Glutamatergic neuron (in vitro differentiated cells): ENCODE results near the gene TMEM125. TPM values are rescaled to one million over a fixed set of nuclear protein-coding genes. Genes with fewer than 3 reads are reported as not detected.
A peak's percentile ranks its signal among the peaks of the same experiment; 100 is the strongest.

Experiments used
- DNase-seq: peaks from one replicate; pipeline ENCODE4 v3.0.0; 2022
- H3K27ac Mint-ChIP-seq: one replicate; pipeline ENCODE4 v1.8.0; 2020; ENCODE audit warnings: mild to moderate bottlenecking, mixed read lengths, inconsistent platforms; ENCODE audit not compliant: unreplicated experiment
- H3K27me3 Mint-ChIP-seq: one replicate; pipeline ENCODE4 v1.8.0; 2020; ENCODE audit warnings: mild to moderate bottlenecking, moderate library complexity, mixed read lengths, inconsistent platforms; ENCODE audit not compliant: unreplicated experiment
- H3K36me3 Mint-ChIP-seq: one replicate; pipeline ENCODE4 v1.8.0; 2020; ENCODE audit warnings: mild to moderate bottlenecking, mixed read lengths, inconsistent platforms; ENCODE audit not compliant: unreplicated experiment
- H3K4me1 Mint-ChIP-seq: one replicate; pipeline ENCODE4 v1.8.0; 2020; ENCODE audit warnings: mild to moderate bottlenecking, low read depth, mixed read lengths, inconsistent platforms; ENCODE audit not compliant: unreplicated experiment
- H3K4me3 Mint-ChIP-seq: one replicate; pipeline ENCODE4 v1.8.0; 2020; ENCODE audit warnings: mild to moderate bottlenecking, mixed read lengths, inconsistent platforms; ENCODE audit not compliant: unreplicated experiment
- H3K9me3 Mint-ChIP-seq: one replicate; pipeline ENCODE4 v1.8.0; 2020; ENCODE audit warnings: mild to moderate bottlenecking, moderate library complexity, mixed read lengths, inconsistent platforms; ENCODE audit not compliant: unreplicated experiment
- CTCF ChIP-seq: fragments of 200-600 bp; sonication (generic); IDR thresholded peaks from one replicate; pipeline ENCODE4 v1.5.0; 2021; ENCODE audit not compliant: partially characterized antibody, unreplicated experiment
- total RNA-seq: library from RNA; stranded (reverse); fragmentation: NEBNext Ultra II Directional; extraction: Animal tissue kit (Norgen Biotek cat#: 25700); gene quantifications from one replicate; pipeline ENCODE4 v1.2.1, GENCODE V29; 2021; ENCODE audit not compliant: unreplicated experiment

TMEM125 gene
- total RNA-seq, 1 donor from 2014 or later, result not detected

- H3K27ac Mint-ChIP-seq, result peak overlapping the region; percentile 98
Observed at GRCh38 chr1:43318831-43319230, 49.0 kb downstream of the TMEM125 start.

GRCh38 chr1:43319288-43319687 lies 49.5 kb downstream of the TMEM125 start:
- TF ChIP-seq CTCF, result no peak
- Mint-ChIP-seq H3K4me1 (peaks cover 24% of the 10 kb centered on the region), H3K9me3 (peaks cover 19% of the 10 kb centered on the region), H3K27ac (peak overlapping the region; percentile 98), H3K27me3 (peaks cover 17% of the 10 kb centered on the region), H3K36me3 (peaks cover 4% of the 10 kb centered on the region), H3K4me3 (no peak overlapping the region)
- no peak for DNase-seq

More at GRCh38 chr1:43318831-43319230, 49.0 kb downstream of the TMEM125 start:
- H3K4me3 Mint-ChIP-seq, result no peak overlapping the region
- peaks cover 17% of the 10 kb centered on the region for H3K27me3 Mint-ChIP-seq
- H3K9me3 Mint-ChIP-seq, result peaks cover 20% of the 10 kb centered on the region
- TF ChIP-seq CTCF, result no peak
- no peaks in the 10 kb centered on the region for H3K36me3 Mint-ChIP-seq
- peaks cover 24% of the 10 kb centered on the region for H3K4me1 Mint-ChIP-seq
- DNase-seq, result no peak

GRCh38 chr1:43319766-43320165 lies 50.0 kb downstream of the TMEM125 start:
- no peak for DNase-seq
- Mint-ChIP-seq H3K27ac (no peak overlapping the region), H3K36me3 (peaks cover 9% of the 10 kb centered on the region), H3K9me3 (peaks cover 20% of the 10 kb centered on the region), H3K4me3 (no peak overlapping the region), H3K4me1 (peaks cover 24% of the 10 kb centered on the region), H3K27me3 (peaks cover 16% of the 10 kb centered on the region)
- no peak for TF ChIP-seq CTCF

GRCh38 chr1:43321331-43321891 lies 51.6 kb downstream of the TMEM125 start:
- H3K9me3 Mint-ChIP-seq, result peaks cover 21% of the 10 kb centered on the region
- H3K36me3 Mint-ChIP-seq, result peaks cover 20% of the 10 kb centered on the region
- H3K27ac Mint-ChIP-seq, result no peak overlapping the region
- H3K27me3 Mint-ChIP-seq, result peaks cover 13% of the 10 kb centered on the region
- no peak for TF ChIP-seq CTCF
- H3K4me3 Mint-ChIP-seq, result no peak overlapping the region
- DNase-seq, result no peak
- peaks cover 18% of the 10 kb centered on the region for H3K4me1 Mint-ChIP-seq

GRCh38 chr1:43322506-43322905 lies 52.7 kb downstream of the TMEM125 start:
- peaks cover 19% of the 10 kb centered on the region for H3K9me3 Mint-ChIP-seq
- H3K36me3 Mint-ChIP-seq, result peaks cover 28% of the 10 kb centered on the region
- no peak overlapping the region for H3K27ac Mint-ChIP-seq
- DNase-seq, result no peak
- no peak for TF ChIP-seq CTCF
- no peak overlapping the region for H3K4me3 Mint-ChIP-seq
- peaks cover 13% of the 10 kb centered on the region for H3K27me3 Mint-ChIP-seq
- peaks cover 8% of the 10 kb centered on the region for H3K4me1 Mint-ChIP-seq

Other genes with a start within 250 kb of the TMEM125 start
- gene EBNA1BP2, start 97.7 kb upstream of the TMEM125 start, total RNA-seq, result 31.3 TPM
- 5.0 TPM for gene CFAP57, start 97.7 kb upstream of the TMEM125 start, total RNA-seq
- not detected for gene C1orf210, start 15.6 kb downstream of the TMEM125 start, total RNA-seq
- gene TIE1, start 31.0 kb downstream of the TMEM125 start, total RNA-seq, result 11.3 TPM
- not detected for gene MPL, start 67.8 kb downstream of the TMEM125 start, total RNA-seq
- gene CDC20, start 89.0 kb downstream of the TMEM125 start, total RNA-seq, result 22.5 TPM
- gene ELOVL1, start 98.0 kb downstream of the TMEM125 start, total RNA-seq, result 18.7 TPM
- gene MED8, start 119.8 kb downstream of the TMEM125 start, total RNA-seq, result 39.1 TPM
- gene SZT2, start 119.9 kb downstream of the TMEM125 start, total RNA-seq, result 85.3 TPM
- gene HYI, start 183.9 kb downstream of the TMEM125 start, total RNA-seq, result 18.7 TPM